ENCODE measurements around the gene OTUD7B. TPM values are rescaled to one million over a fixed set of nuclear protein-coding genes. Genes with fewer than 3 reads are reported as not detected.

OTUD7B gene
- total and polyA plus RNA-seq, 4 donors, result 4.0 to 28.3 (median 17.1) TPM

- DNase-seq (no peak), ATAC-seq (ENCODE audit: insufficient read depth, low FRiP score) (no peak)
- Histone ChIP-seq H3K9me3 (ENCODE audit: control insufficient read depth in 4 of 4, insufficient read depth in 3 of 4, low read length in 3 of 4) (no peaks in the 10 kb centered on the region), H3K4me1 (ENCODE audit: control insufficient read depth in 5 of 5, insufficient read depth in 5 of 5, low read length in 5 of 5) (peaks cover 0 to 15% (median 0%) of the 10 kb centered on the region in 5 donors), H3K36me3 (ENCODE audit: control insufficient read depth in 4 of 4, insufficient read depth in 4 of 4, low read length in 4 of 4) (peaks cover 10 to 20% (median 15%) of the 10 kb centered on the region in 4 donors), H3K9ac (ENCODE audit: insufficient read depth in 1 of 2, low read length in 2 of 2) (no peak overlapping the region), H3K27me3 (ENCODE audit: control insufficient read depth in 3 of 3, insufficient read depth in 3 of 3, low read length in 2 of 3) (no peaks in the 10 kb centered on the region), H3K4me3 (no peak overlapping the region), H3K27ac (ENCODE audit: low read depth in 1 of 2, low read length in 1 of 2) (no peak overlapping the region)
- WGBS, 2 donors, result 94% methylated on average over 3 of the region's 3 CpGs
- no peak for TF ChIP-seq CTCF (IDR thresholded peaks at IDR 0.05; ENCODE audit: control extremely low read depth, extremely low read depth)
Observed at GRCh38 chr1:149977345-149977744, 33.2 kb downstream of the OTUD7B start.

GRCh38 chr1:149972547-149972946 is 38.0 kb downstream of the OTUD7B start:
- Histone ChIP-seq H3K9ac (ENCODE audit: insufficient read depth in 1 of 2, low read length in 2 of 2) (no peak overlapping the region), H3K9me3 (ENCODE audit: control insufficient read depth in 4 of 4, insufficient read depth in 3 of 4, low read length in 3 of 4) (no peaks in the 10 kb centered on the region), H3K4me3 (no peak overlapping the region), H3K36me3 (ENCODE audit: control insufficient read depth in 4 of 4, insufficient read depth in 4 of 4, low read length in 4 of 4) (peaks cover 17 to 31% (median 28%) of the 10 kb centered on the region in 4 donors), H3K27me3 (ENCODE audit: control insufficient read depth in 3 of 3, insufficient read depth in 3 of 3, low read length in 2 of 3) (no peaks in the 10 kb centered on the region), H3K27ac (ENCODE audit: low read depth in 1 of 2, low read length in 1 of 2) (no peak overlapping the region), H3K4me1 (ENCODE audit: control insufficient read depth in 5 of 5, insufficient read depth in 5 of 5, low read length in 5 of 5) (peaks cover 0 to 1% (median 0%) of the 10 kb centered on the region in 5 donors)
- ATAC-seq (ENCODE audit: insufficient read depth, low FRiP score), result no peak
- no peak for TF ChIP-seq CTCF (IDR thresholded peaks at IDR 0.05; ENCODE audit: control extremely low read depth, extremely low read depth)
- DNase-seq, result no peak
- 95 to 97% methylated on average over 2 of the region's 2 CpGs for WGBS, 2 donors

GRCh38 chr1:149967646-149968045 is 42.9 kb downstream of the OTUD7B start:
- Histone ChIP-seq H3K4me1 (ENCODE audit: control insufficient read depth in 5 of 5, insufficient read depth in 5 of 5, low read length in 5 of 5) (peaks cover 0 to 6% (median 0%) of the 10 kb centered on the region in 5 donors), H3K36me3 (ENCODE audit: control insufficient read depth in 4 of 4, insufficient read depth in 4 of 4, low read length in 4 of 4) (peaks cover 18 to 34% (median 28%) of the 10 kb centered on the region in 4 donors), H3K27me3 (ENCODE audit: control insufficient read depth in 3 of 3, insufficient read depth in 3 of 3, low read length in 2 of 3) (no peaks in the 10 kb centered on the region), H3K9ac (ENCODE audit: insufficient read depth in 1 of 2, low read length in 2 of 2) (no peak overlapping the region), H3K9me3 (ENCODE audit: control insufficient read depth in 4 of 4, insufficient read depth in 3 of 4, low read length in 3 of 4) (peaks cover 0 to 4% (median 0%) of the 10 kb centered on the region in 4 donors), H3K27ac (ENCODE audit: low read depth in 1 of 2, low read length in 1 of 2) (no peak overlapping the region), H3K4me3 (no peak overlapping the region)
- TF ChIP-seq CTCF (IDR thresholded peaks at IDR 0.05; ENCODE audit: control extremely low read depth, extremely low read depth), result no peak
- ATAC-seq (ENCODE audit: insufficient read depth, low FRiP score) (no peak), DNase-seq (no peak)

GRCh38 chr1:149967041-149967440 is 43.5 kb downstream of the OTUD7B start:
- H3K4me1 ChIP-seq (ENCODE audit: control insufficient read depth in 5 of 5, insufficient read depth in 5 of 5, low read length in 5 of 5), result peaks cover 0 to 6% (median 0%) of the 10 kb centered on the region in 5 donors
- H3K27me3 ChIP-seq (ENCODE audit: control insufficient read depth in 3 of 3, insufficient read depth in 3 of 3, low read length in 2 of 3), result no peaks in the 10 kb centered on the region
- DNase-seq, result no peak
- TF ChIP-seq CTCF (IDR thresholded peaks at IDR 0.05; ENCODE audit: control extremely low read depth, extremely low read depth), result no peak
- H3K9ac ChIP-seq (ENCODE audit: insufficient read depth in 1 of 2, low read length in 2 of 2), result no peak overlapping the region
- H3K27ac ChIP-seq (ENCODE audit: low read depth in 1 of 2, low read length in 1 of 2), result no peak overlapping the region
- peaks cover 0 to 4% (median 0%) of the 10 kb centered on the region in 4 donors for H3K9me3 ChIP-seq (ENCODE audit: control insufficient read depth in 4 of 4, insufficient read depth in 3 of 4, low read length in 3 of 4)
- no peak overlapping the region for H3K4me3 ChIP-seq
- peaks cover 13 to 31% (median 25%) of the 10 kb centered on the region in 4 donors for H3K36me3 ChIP-seq (ENCODE audit: control insufficient read depth in 4 of 4, insufficient read depth in 4 of 4, low read length in 4 of 4)
- WGBS, 2 donors, result 86 to 91% methylated on average over 3 of the region's 3 CpGs
- ATAC-seq (ENCODE audit: insufficient read depth, low FRiP score), result no peak
